Smooth muscle cell (in vitro differentiated cells): ENCODE data around the gene GTPBP6. TPM values are rescaled to one million over a fixed set of nuclear protein-coding genes. Genes with fewer than 3 reads are reported as not detected.

Source experiments
- DNase-seq: peaks from one replicate; lab custom pipeline; 2025; ENCODE audit not compliant: unreplicated experiment; lab: John Stamatoyannopoulos, UW
- H2AFZ ChIP-seq: fragments of 200-600 bp; sonication (generic); 2 replicates; pipeline ENCODE4 v1.6.0; 2016; ENCODE audit warnings: antibody characterized with exemption, low read depth, mild to moderate bottlenecking
- H3F3A ChIP-seq: fragments of 200-600 bp; sonication (generic); 2 replicates; pipeline ENCODE4 v1.6.0; 2017; ENCODE audit warnings: antibody characterized with exemption, low read depth
- H3K27ac ChIP-seq: fragments of 200-600 bp; sonication (generic); 2 replicates; pipeline ENCODE4 v1.5.1; 2016; ENCODE audit warnings: low read depth, mild to moderate bottlenecking
- H3K27me3 ChIP-seq: fragments of 200-600 bp; sonication (generic); 2 replicates; pipeline ENCODE4 v1.6.1; 2016; ENCODE audit warnings: low read depth, mild to moderate bottlenecking
- H3K36me3 ChIP-seq: fragments of 200-600 bp; sonication (generic); 2 replicates; pipeline ENCODE4 v1.5.1; 2016; ENCODE audit warnings: low read depth
- H3K4me1 ChIP-seq: fragments of 200-600 bp; sonication (generic); 2 replicates; pipeline ENCODE4 v1.5.1; 2016; ENCODE audit warnings: low read depth
- H3K4me2 ChIP-seq: fragments of 200-600 bp; sonication (generic); 2 replicates; pipeline ENCODE4 v1.6.0; 2016; ENCODE audit warnings: mild to moderate bottlenecking
- H3K4me3 ChIP-seq: fragments of 200-600 bp; sonication (generic); 2 replicates; pipeline ENCODE4 v1.5.1; 2016; ENCODE audit warnings: mild to moderate bottlenecking
- H3K79me2 ChIP-seq: fragments of 200-600 bp; sonication (generic); 2 replicates; pipeline ENCODE4 v1.6.0; 2016; ENCODE audit warnings: low read depth, mild to moderate bottlenecking
- H3K9ac ChIP-seq: fragments of 200-600 bp; sonication (generic); 2 replicates; pipeline ENCODE4 v1.6.0; 2016; ENCODE audit warnings: low read depth
- H3K9me3 ChIP-seq: fragments of 200-600 bp; sonication (generic); replicated peaks from 2 replicates; pipeline ENCODE4 v1.5.1; 2016; ENCODE audit warnings: low read depth
- H4K20me1 ChIP-seq: fragments of 200-600 bp; sonication (generic); 2 replicates; pipeline ENCODE4 v1.6.0; 2016; ENCODE audit warnings: low read depth
- WGBS: methylation state at CpG from one replicate; pipeline ENCODE4 v1.1.7; 2016; ENCODE audit warnings: low lambda C conversion rate; 5-methylcytosine and 5-hydroxymethylcytosine counted together
- polyA plus RNA-seq: library from polyadenylated mRNA; unstranded; fragments of >200 nt; fragmentation: Nextera tagmentation; extraction: Ambion mirVana; gene quantifications from 2 replicates; pipeline ENCODE4 v1.2.1, GENCODE V29; 2016
- total RNA-seq: library from RNA; depleted of rRNA; stranded (reverse); fragments of >200 nt; gene quantifications from 2 replicates; pipeline ENCODE4 v1.2.3, GENCODE V29; 2014
- TF ChIP-seq, protein P1 (sequence below): fragments of 200-600 bp; sonication (generic); IDR thresholded peaks from 2 replicates; pipeline ENCODE4 v1.5.1; 2017; ENCODE audit warnings: borderline replicate concordance, mild to moderate bottlenecking, antibody characterized with exemption; ENCODE audit not compliant: insufficient read depth, poor library complexity, severe bottlenecking

The GTPBP6 gene
- total and polyA plus RNA-seq, 2 experiments from 2014 or later, result 25.3 to 59.5 TPM

DNA sequence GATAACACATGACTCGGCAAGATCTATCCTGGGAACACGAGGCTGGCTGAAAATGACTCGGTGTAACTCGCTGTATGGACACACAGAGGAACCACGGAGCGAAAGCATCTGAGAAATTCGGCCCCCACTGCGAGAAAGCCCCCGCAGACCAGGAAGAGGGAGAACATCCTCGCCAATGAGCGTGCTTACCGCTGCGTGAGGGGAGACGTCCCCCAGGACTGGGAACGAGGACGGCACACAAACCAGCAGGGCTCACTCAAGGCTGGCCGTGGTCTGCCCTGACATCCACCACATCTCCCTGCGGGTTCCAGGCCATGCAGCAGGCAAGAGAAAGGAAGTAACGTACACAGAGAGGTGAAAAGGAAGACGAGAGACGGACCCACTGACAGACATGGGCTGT, 17.6 kb upstream of the GTPBP6 start:
- Histone ChIP-seq H3K9me3 (no peaks in the 10 kb centered on the region), H3F3A (no peaks in the 10 kb centered on the region), H3K27me3 (no peaks in the 10 kb centered on the region), H3K9ac (no peak overlapping the region), H3K27ac (no peak overlapping the region), H3K4me2 (no peak overlapping the region), H3K4me1 (peaks cover under 1% of the 10 kb centered on the region), H3K79me2 (no peaks in the 10 kb centered on the region), H2AFZ (no peak overlapping the region), H3K4me3 (no peak overlapping the region), H3K36me3 (no peaks in the 10 kb centered on the region), H4K20me1 (no peaks in the 10 kb centered on the region)
- TF ChIP-seq, protein P1, sequence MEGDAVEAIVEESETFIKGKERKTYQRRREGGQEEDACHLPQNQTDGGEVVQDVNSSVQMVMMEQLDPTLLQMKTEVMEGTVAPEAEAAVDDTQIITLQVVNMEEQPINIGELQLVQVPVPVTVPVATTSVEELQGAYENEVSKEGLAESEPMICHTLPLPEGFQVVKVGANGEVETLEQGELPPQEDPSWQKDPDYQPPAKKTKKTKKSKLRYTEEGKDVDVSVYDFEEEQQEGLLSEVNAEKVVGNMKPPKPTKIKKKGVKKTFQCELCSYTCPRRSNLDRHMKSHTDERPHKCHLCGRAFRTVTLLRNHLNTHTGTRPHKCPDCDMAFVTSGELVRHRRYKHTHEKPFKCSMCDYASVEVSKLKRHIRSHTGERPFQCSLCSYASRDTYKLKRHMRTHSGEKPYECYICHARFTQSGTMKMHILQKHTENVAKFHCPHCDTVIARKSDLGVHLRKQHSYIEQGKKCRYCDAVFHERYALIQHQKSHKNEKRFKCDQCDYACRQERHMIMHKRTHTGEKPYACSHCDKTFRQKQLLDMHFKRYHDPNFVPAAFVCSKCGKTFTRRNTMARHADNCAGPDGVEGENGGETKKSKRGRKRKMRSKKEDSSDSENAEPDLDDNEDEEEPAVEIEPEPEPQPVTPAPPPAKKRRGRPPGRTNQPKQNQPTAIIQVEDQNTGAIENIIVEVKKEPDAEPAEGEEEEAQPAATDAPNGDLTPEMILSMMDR, result no peak
- no peak for DNase-seq
- 91% methylated on average over 21 of the region's 21 CpGs for WGBS

DNA sequence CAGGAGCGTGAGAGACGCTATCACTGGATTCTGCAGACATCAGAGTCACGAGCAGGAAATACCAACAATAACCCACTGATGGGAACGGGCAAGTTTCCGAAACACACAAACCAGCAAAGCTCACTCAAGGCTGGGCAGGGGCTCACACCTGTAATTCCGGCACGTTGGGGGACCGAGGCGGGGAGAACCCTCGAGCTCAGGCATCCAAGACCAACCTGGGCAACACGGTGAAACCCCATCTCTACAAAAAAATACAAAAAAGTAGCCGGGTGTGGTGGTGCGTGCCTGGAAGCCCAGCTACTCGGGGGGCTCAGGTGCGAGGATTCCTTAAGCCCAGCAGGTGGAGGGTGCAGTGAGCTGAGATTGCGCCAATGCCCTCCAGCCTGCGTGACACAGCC, 17.2 kb upstream of the GTPBP6 start:
- TF ChIP-seq, protein P1, result no peak
- H3K9ac ChIP-seq, result no peak overlapping the region
- no peak overlapping the region for H3K4me2 ChIP-seq
- H3K27me3 ChIP-seq, result no peaks in the 10 kb centered on the region
- H3K4me1 ChIP-seq, result peaks cover 3% of the 10 kb centered on the region
- no peaks in the 10 kb centered on the region for H3K36me3 ChIP-seq
- no peaks in the 10 kb centered on the region for H3K9me3 ChIP-seq
- no peak for DNase-seq
- H2AFZ ChIP-seq, result no peak overlapping the region
- no peak overlapping the region for H3K4me3 ChIP-seq
- no peaks in the 10 kb centered on the region for H3K79me2 ChIP-seq
- H3K27ac ChIP-seq, result no peak overlapping the region
- WGBS, result 95% methylated on average over 17 of the region's 17 CpGs
- H3F3A ChIP-seq, result no peaks in the 10 kb centered on the region
- no peaks in the 10 kb centered on the region for H4K20me1 ChIP-seq

DNA sequence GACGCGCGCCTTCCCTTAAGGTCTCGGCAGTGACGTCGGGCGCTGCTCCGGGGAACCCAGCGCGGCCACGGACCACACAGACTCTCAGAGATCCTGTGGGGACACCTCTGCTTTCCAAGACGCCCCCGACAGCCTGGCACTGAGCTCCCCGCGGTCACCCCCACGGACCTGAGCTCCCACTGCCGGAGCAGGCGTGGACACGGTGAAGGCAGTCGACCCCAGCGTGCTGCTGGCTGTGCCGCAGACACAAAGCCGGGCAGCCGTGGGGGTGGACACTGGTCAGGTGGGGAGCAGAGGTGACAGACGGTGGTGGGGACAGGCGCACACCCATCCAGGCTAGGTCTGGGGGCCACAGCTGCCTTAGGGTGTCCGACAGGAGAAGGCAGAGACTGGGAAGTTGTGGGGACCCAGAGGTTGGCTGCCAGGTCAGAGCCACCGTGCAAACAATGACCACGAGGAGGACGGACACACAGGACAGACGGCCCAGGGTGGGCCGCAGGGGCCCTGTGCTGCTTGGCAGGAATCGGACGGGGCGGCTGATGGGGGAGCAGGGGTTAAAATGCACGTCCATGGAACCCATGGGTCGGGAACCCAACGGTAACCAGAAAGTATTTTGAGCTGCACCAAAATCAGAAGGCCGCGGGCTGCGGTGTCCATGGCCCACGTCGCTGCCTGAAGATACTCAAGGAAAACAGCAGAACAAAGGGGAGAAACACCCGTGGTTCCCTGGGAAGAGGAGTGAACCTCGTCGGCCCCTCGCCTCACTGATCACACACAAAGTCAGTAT, 16.6 kb upstream of the GTPBP6 start:
- Histone ChIP-seq H3K27me3 (no peaks in the 10 kb centered on the region), H3K9ac (no peak overlapping the region), H3K9me3 (no peaks in the 10 kb centered on the region), H3F3A (no peaks in the 10 kb centered on the region), H3K4me3 (no peak overlapping the region), H3K4me2 (no peak overlapping the region), H3K36me3 (no peaks in the 10 kb centered on the region), H2AFZ (no peak overlapping the region), H3K27ac (no peak overlapping the region), H3K79me2 (no peaks in the 10 kb centered on the region), H4K20me1 (no peaks in the 10 kb centered on the region), H3K4me1 (peaks cover 3% of the 10 kb centered on the region)
- TF ChIP-seq, protein P1, result no peak
- 97% methylated on average over 47 of the region's 47 CpGs for WGBS
- no peak for DNase-seq
